ENCODE results near the gene TCERG1L. TPM values are rescaled to one million over a fixed set of nuclear protein-coding genes. Genes with fewer than 3 reads are reported as not detected.

TCERG1L gene
- polyA plus RNA-seq, 3 donors from 2014 or later: not detected

- Mint-ChIP-seq H3K4me3 (no peak overlapping the region), H3K27ac (no peak overlapping the region), H3K36me3 (no peaks in the 10 kb centered on the region), H3K27me3 (ENCODE audit: low read depth in 3 of 3) (peaks cover 0 to 3% (median 1%) of the 10 kb centered on the region in 3 donors), H3K4me1 (no peaks in the 10 kb centered on the region), H3K9me3 (no peaks in the 10 kb centered on the region)
- DNase-seq: no peak
Measured at GRCh38 chr10:131123496-131123895, 188.0 kb downstream of the TCERG1L start.

GRCh38 chr10:131121511-131122035, 189.9 kb downstream of the TCERG1L start:
- no peaks in the 10 kb centered on the region for H3K9me3 Mint-ChIP-seq
- peaks cover 0 to 3% (median 1%) of the 10 kb centered on the region in 3 donors for H3K27me3 Mint-ChIP-seq (ENCODE audit: low read depth in 3 of 3)
- H3K4me1 Mint-ChIP-seq: no peaks in the 10 kb centered on the region
- H3K36me3 Mint-ChIP-seq: no peaks in the 10 kb centered on the region
- no peak overlapping the region for H3K27ac Mint-ChIP-seq
- no peak overlapping the region for H3K4me3 Mint-ChIP-seq
- no peak for DNase-seq

GRCh38 chr10:131119626-131120355, 191.7 kb downstream of the TCERG1L start:
- Mint-ChIP-seq H3K27me3 (ENCODE audit: low read depth in 3 of 3) (peaks cover 0 to 5% (median 3%) of the 10 kb centered on the region in 3 donors), H3K4me1 (no peaks in the 10 kb centered on the region), H3K9me3 (no peaks in the 10 kb centered on the region), H3K4me3 (no peak overlapping the region), H3K36me3 (no peaks in the 10 kb centered on the region), H3K27ac (no peak overlapping the region)
- no peak for DNase-seq

- no peaks in the 10 kb centered on the region for H3K4me1 Mint-ChIP-seq
- no peaks in the 10 kb centered on the region for H3K36me3 Mint-ChIP-seq
- H3K9me3 Mint-ChIP-seq: no peaks in the 10 kb centered on the region
- H3K27ac Mint-ChIP-seq: no peak overlapping the region
- no peak overlapping the region for H3K4me3 Mint-ChIP-seq
- H3K27me3 Mint-ChIP-seq (ENCODE audit: low read depth in 3 of 3): peaks cover 0 to 5% (median 4%) of the 10 kb centered on the region in 3 donors
- no peak for DNase-seq
Measured at GRCh38 chr10:131117416-131118212, 193.9 kb downstream of the TCERG1L start.

GRCh38 chr10:131116991-131117375, 194.5 kb downstream of the TCERG1L start:
- Mint-ChIP-seq H3K27ac (no peak overlapping the region), H3K27me3 (ENCODE audit: low read depth in 3 of 3) (peaks cover 0 to 5% (median 4%) of the 10 kb centered on the region in 3 donors), H3K4me1 (no peaks in the 10 kb centered on the region), H3K9me3 (no peaks in the 10 kb centered on the region), H3K4me3 (no peak overlapping the region), H3K36me3 (no peaks in the 10 kb centered on the region)
- DNase-seq: no peak

GRCh38 chr10:131116216-131116990, 195.1 kb downstream of the TCERG1L start:
- H3K9me3 Mint-ChIP-seq: no peaks in the 10 kb centered on the region
- no peak overlapping the region for H3K4me3 Mint-ChIP-seq
- peaks cover 0 to 5% (median 4%) of the 10 kb centered on the region in 3 donors for H3K27me3 Mint-ChIP-seq (ENCODE audit: low read depth in 3 of 3)
- no peaks in the 10 kb centered on the region for H3K36me3 Mint-ChIP-seq
- no peak for DNase-seq
- no peaks in the 10 kb centered on the region for H3K4me1 Mint-ChIP-seq
- H3K27ac Mint-ChIP-seq: no peak overlapping the region

GRCh38 chr10:131115801-131116200, 195.7 kb downstream of the TCERG1L start:
- Mint-ChIP-seq H3K36me3 (no peaks in the 10 kb centered on the region), H3K4me1 (no peaks in the 10 kb centered on the region), H3K9me3 (no peaks in the 10 kb centered on the region), H3K4me3 (no peak overlapping the region), H3K27me3 (ENCODE audit: low read depth in 3 of 3) (peaks cover 0 to 4% (median 3%) of the 10 kb centered on the region in 3 donors), H3K27ac (no peak overlapping the region)
- no peak for DNase-seq

GRCh38 chr10:131115321-131115720, 196.2 kb downstream of the TCERG1L start:
- Mint-ChIP-seq H3K27ac (no peak overlapping the region), H3K27me3 (ENCODE audit: low read depth in 3 of 3) (peaks cover 0 to 4% (median 2%) of the 10 kb centered on the region in 3 donors), H3K36me3 (no peaks in the 10 kb centered on the region), H3K9me3 (no peaks in the 10 kb centered on the region), H3K4me1 (no peaks in the 10 kb centered on the region), H3K4me3 (no peak overlapping the region)
- DNase-seq: no peak

GRCh38 chr10:131114846-131115245, 196.7 kb downstream of the TCERG1L start:
- H3K27me3 Mint-ChIP-seq (ENCODE audit: low read depth in 3 of 3): peaks cover 0 to 7% (median 2%) of the 10 kb centered on the region in 3 donors
- no peak overlapping the region for H3K4me3 Mint-ChIP-seq
- no peak for DNase-seq
- H3K4me1 Mint-ChIP-seq: no peaks in the 10 kb centered on the region
- no peak overlapping the region for H3K27ac Mint-ChIP-seq
- no peaks in the 10 kb centered on the region for H3K36me3 Mint-ChIP-seq
- no peaks in the 10 kb centered on the region for H3K9me3 Mint-ChIP-seq

GRCh38 chr10:131113709-131114291, 197.7 kb downstream of the TCERG1L start:
- H3K9me3 Mint-ChIP-seq: no peaks in the 10 kb centered on the region
- H3K4me3 Mint-ChIP-seq: no peak overlapping the region
- no peak for DNase-seq
- no peak overlapping the region for H3K27ac Mint-ChIP-seq
- no peaks in the 10 kb centered on the region for H3K36me3 Mint-ChIP-seq
- H3K4me1 Mint-ChIP-seq: no peaks in the 10 kb centered on the region
- peaks cover 0 to 7% (median 2%) of the 10 kb centered on the region in 3 donors for H3K27me3 Mint-ChIP-seq (ENCODE audit: low read depth in 3 of 3)

- Mint-ChIP-seq H3K4me1 (no peaks in the 10 kb centered on the region), H3K9me3 (no peaks in the 10 kb centered on the region), H3K4me3 (no peak overlapping the region), H3K27me3 (ENCODE audit: low read depth in 3 of 3) (peaks cover 0 to 7% (median 2%) of the 10 kb centered on the region in 3 donors), H3K27ac (no peak overlapping the region), H3K36me3 (no peaks in the 10 kb centered on the region)
- no peak for DNase-seq
Measured at GRCh38 chr10:131113165-131113564, 198.4 kb downstream of the TCERG1L start.

- H3K27me3 Mint-ChIP-seq (ENCODE audit: low read depth in 3 of 3): peaks cover 0 to 7% (median 2%) of the 10 kb centered on the region in 3 donors
- H3K4me1 Mint-ChIP-seq: no peaks in the 10 kb centered on the region
- H3K9me3 Mint-ChIP-seq: no peaks in the 10 kb centered on the region
- H3K36me3 Mint-ChIP-seq: no peaks in the 10 kb centered on the region
- no peak overlapping the region for H3K4me3 Mint-ChIP-seq
- no peak for DNase-seq
- no peak overlapping the region for H3K27ac Mint-ChIP-seq
Measured at GRCh38 chr10:131112691-131113090, 198.8 kb downstream of the TCERG1L start.

GRCh38 chr10:131111471-131112080, 199.9 kb downstream of the TCERG1L start:
- H3K27me3 Mint-ChIP-seq (ENCODE audit: low read depth in 3 of 3): peaks cover 2 to 7% (median 2%) of the 10 kb centered on the region in 3 donors
- no peak for DNase-seq
- no peaks in the 10 kb centered on the region for H3K36me3 Mint-ChIP-seq
- H3K9me3 Mint-ChIP-seq: no peaks in the 10 kb centered on the region
- no peaks in the 10 kb centered on the region for H3K4me1 Mint-ChIP-seq
- H3K4me3 Mint-ChIP-seq: no peak overlapping the region
- no peak overlapping the region for H3K27ac Mint-ChIP-seq

All from immature natural killer cell (primary cell).